Mononuclear cell (primary cell): ENCODE results near the gene NTNG1. TPM values are rescaled to one million over a fixed set of nuclear protein-coding genes. Genes with fewer than 3 reads are reported as not detected.
"Not testable (repeated sequence)": the region's sequence is repeated elsewhere in the genome, so short reads cannot be mapped to it uniquely, and the experiment has no call there.

Source experiments
- H3K27me3 ChIP-seq: 2 replicates; pipeline ENCODE4 v1.6.0; 2011; ENCODE audit warnings: low read length, control low read depth; ENCODE audit not compliant: insufficient read depth
- H3K4me1 ChIP-seq: 2 replicates; pipeline ENCODE4 v1.5.1; 2011; ENCODE audit warnings: mild to moderate bottlenecking, low read length, control low read depth; ENCODE audit not compliant: insufficient read depth
- H3K4me3 ChIP-seq: 2 replicates; pipeline ENCODE4 v1.5.1; 2011; ENCODE audit warnings: mild to moderate bottlenecking, low read length, moderate library complexity
- H3K9me3 ChIP-seq: 2 replicates; pipeline ENCODE4 v1.5.1; 2011; ENCODE audit warnings: low read depth, mild to moderate bottlenecking, control low read depth, low read length
- total RNA-seq: library from RNA; depleted of rRNA; stranded (reverse); fragments of >200 nt; gene quantifications from one replicate; pipeline ENCODE4 v1.2.3, GENCODE V29; 2012

The NTNG1 gene
- total RNA-seq, result 1.6 TPM

GRCh38 chr1:107140703-107141490 is at the start of gene NTNG1:
NTNG1 (plus strand) TSS chr1:107141039.
- Histone ChIP-seq H3K9me3 (no peaks in the 10 kb centered on the region), H3K4me3 (peak within 1 kb of the TSS; percentile 22), H3K27me3 (peaks cover 80% of the 10 kb centered on the region), H3K4me1 (peaks cover 13% of the 10 kb centered on the region)

GRCh38 chr1:107091418-107091817 is 49.4 kb upstream of the NTNG1 start:
- Histone ChIP-seq H3K9me3 (no peaks in the 10 kb centered on the region), H3K27me3 (no peaks in the 10 kb centered on the region), H3K4me3 (no peak overlapping the region), H3K4me1 (no peaks in the 10 kb centered on the region)

- H3K4me3 ChIP-seq, H3K9me3 ChIP-seq: not testable (repeated sequence)
These were observed 47.4 kb upstream of the NTNG1 start for GRCh38 chr1:107093395-107093794.

GRCh38 chr1:107095647-107096046 is 45.2 kb upstream of the NTNG1 start:
- H3K4me1 ChIP-seq, result no peaks in the 10 kb centered on the region
- H3K9me3 ChIP-seq, result no peaks in the 10 kb centered on the region
- no peak overlapping the region for H3K4me3 ChIP-seq
- no peaks in the 10 kb centered on the region for H3K27me3 ChIP-seq

More at GRCh38 chr1:107093395-107093794, 47.4 kb upstream of the NTNG1 start:
- H3K27me3 ChIP-seq, H3K4me1 ChIP-seq: not testable (repeated sequence)

- Histone ChIP-seq H3K4me1 (no peaks in the 10 kb centered on the region), H3K9me3 (no peaks in the 10 kb centered on the region), H3K27me3 (no peaks in the 10 kb centered on the region), H3K4me3 (no peak overlapping the region)
These were observed 44.1 kb upstream of the NTNG1 start for GRCh38 chr1:107096690-107097089.

GRCh38 chr1:107098961-107099360 is 41.9 kb upstream of the NTNG1 start:
- Histone ChIP-seq H3K4me1 (no peaks in the 10 kb centered on the region), H3K4me3 (no peak overlapping the region), H3K27me3 (no peaks in the 10 kb centered on the region), H3K9me3 (no peaks in the 10 kb centered on the region)

- no peaks in the 10 kb centered on the region for H3K27me3 ChIP-seq
- H3K9me3 ChIP-seq, result no peaks in the 10 kb centered on the region
- no peak overlapping the region for H3K4me3 ChIP-seq
- H3K4me1 ChIP-seq, result no peaks in the 10 kb centered on the region
These were observed 40.4 kb upstream of the NTNG1 start for GRCh38 chr1:107100331-107100984.

- Histone ChIP-seq H3K27me3 (no peaks in the 10 kb centered on the region), H3K4me1 (no peaks in the 10 kb centered on the region), H3K9me3 (no peaks in the 10 kb centered on the region), H3K4me3 (no peak overlapping the region)
These were observed 34.9 kb upstream of the NTNG1 start for GRCh38 chr1:107105914-107106313.

- Histone ChIP-seq H3K4me3 (no peak overlapping the region), H3K4me1 (no peaks in the 10 kb centered on the region), H3K9me3 (no peaks in the 10 kb centered on the region), H3K27me3 (no peaks in the 10 kb centered on the region)
These were observed 30.5 kb upstream of the NTNG1 start for GRCh38 chr1:107110326-107110725.

GRCh38 chr1:107116306-107116790 is 24.5 kb upstream of the NTNG1 start:
- Histone ChIP-seq H3K4me1 (no peaks in the 10 kb centered on the region), H3K4me3 (no peak overlapping the region), H3K9me3 (no peaks in the 10 kb centered on the region), H3K27me3 (no peaks in the 10 kb centered on the region)

- Histone ChIP-seq H3K4me3 (no peak overlapping the region), H3K4me1 (no peaks in the 10 kb centered on the region), H3K27me3 (peaks cover 2% of the 10 kb centered on the region), H3K9me3 (no peaks in the 10 kb centered on the region)
These were observed 18.6 kb upstream of the NTNG1 start for GRCh38 chr1:107122225-107122624.

GRCh38 chr1:107123741-107124140 is 17.1 kb upstream of the NTNG1 start:
- Histone ChIP-seq H3K4me1 (no peaks in the 10 kb centered on the region), H3K4me3 (no peak overlapping the region), H3K9me3 (no peaks in the 10 kb centered on the region), H3K27me3 (peaks cover 2% of the 10 kb centered on the region)

GRCh38 chr1:107124694-107125093 is 16.1 kb upstream of the NTNG1 start:
- Histone ChIP-seq H3K4me3 (no peak overlapping the region), H3K27me3 (peaks cover 2% of the 10 kb centered on the region), H3K4me1 (no peaks in the 10 kb centered on the region), H3K9me3 (no peaks in the 10 kb centered on the region)

GRCh38 chr1:107132195-107132594 is 8.6 kb upstream of the NTNG1 start:
- H3K9me3 ChIP-seq, result no peaks in the 10 kb centered on the region
- peaks cover 5% of the 10 kb centered on the region for H3K27me3 ChIP-seq
- no peak overlapping the region for H3K4me3 ChIP-seq
- no peaks in the 10 kb centered on the region for H3K4me1 ChIP-seq

GRCh38 chr1:107132780-107133179 is 8.1 kb upstream of the NTNG1 start:
- Histone ChIP-seq H3K27me3 (peaks cover 5% of the 10 kb centered on the region), H3K4me1 (no peaks in the 10 kb centered on the region), H3K4me3 (no peak overlapping the region), H3K9me3 (no peaks in the 10 kb centered on the region)
